Measurements from ENCODE around the gene TMEM14B. TPM values are rescaled to one million over a fixed set of nuclear protein-coding genes. Genes with fewer than 3 reads are reported as not detected.

TMEM14B gene
- total and polyA plus RNA-seq, 9 of the 15 experiments (the other 6 are each of a cell fraction or from before 2014, with no cell fraction given), result 174 to 862 (median 263) TPM

DNA sequence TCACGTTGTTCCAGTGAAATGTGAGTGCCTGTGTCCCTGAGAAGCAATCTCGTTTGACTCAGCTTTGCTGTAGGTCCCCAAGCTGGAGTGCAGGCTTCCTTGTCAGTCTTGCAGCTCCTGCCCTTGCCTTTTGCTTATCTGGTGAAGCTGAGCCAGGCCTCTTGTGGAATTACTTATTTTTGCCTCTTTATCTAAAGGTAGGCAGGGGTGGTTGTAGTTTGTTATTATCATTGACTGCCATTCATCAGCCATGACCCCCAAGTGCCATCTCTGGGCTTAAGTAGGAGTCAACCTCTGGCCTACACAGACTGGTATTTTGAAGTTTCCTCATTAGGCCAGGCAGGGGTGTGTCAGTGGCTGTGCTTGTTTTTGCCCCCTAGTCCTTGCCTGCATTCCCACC is 2.1 kb downstream of the TMEM14B start:
- H3K4me3 ChIP-seq, result peak overlapping the region; percentile 57; the same call in 1 of the 2 replicates
- intact Hi-C loops (cut with micrococcal nuclease) (loop anchor here (5.0 kb wide), 1 partner anchor 37 kb away; no protein-coding TSS in a partner anchor), in situ Hi-C loops (cut with MboI) (no loop called here)
- CTCF ChIA-PET (ENCODE audit: low intra/inter-chr PET ratio), result no interaction called here
- BruUV-seq (replicated peaks), result no TSS peak
- peaks cover 71% of the 10 kb centered on the region for H3K79me2 ChIP-seq (ENCODE audit: control insufficient read depth, insufficient read depth, low read length)
- peak overlapping the region; percentile 38; the same call in 2 of the 3 replicates for H3K27ac ChIP-seq (ENCODE audit: extremely low read depth, low read depth, low read length)
- peak; percentile 50 for ATAC-seq
- 0% methylated on average over 2 of the region's 2 CpGs for WGBS (ENCODE audit: insufficient coverage, low coverage, missing lambda C conversion rate)
- peak overlapping the region; percentile 2 to 81; a peak in 3 of 4 replicates for H3K9ac ChIP-seq (ENCODE audit: insufficient read depth in 1 of 2, low read depth in 2 of 2, low read length in 2 of 2)
- H3K9me3 ChIP-seq (replicated peaks; ENCODE audit: control insufficient read depth, insufficient read depth, low read depth, low read length), result no peaks in the 10 kb centered on the region
- H3K36me3 ChIP-seq (ENCODE audit: control insufficient read depth, insufficient read depth, low read length), result peaks cover 52% of the 10 kb centered on the region
- H2AFZ ChIP-seq (ENCODE audit: low read depth, low read length), result no peak overlapping the region
- FAIRE-seq, result peak; percentile 97
- peak overlapping the region; percentile 84 for H3K4me2 ChIP-seq (ENCODE audit: insufficient read depth, low read length)
- peaks cover 25% of the 10 kb centered on the region for H4K20me1 ChIP-seq (replicated peaks; ENCODE audit: control insufficient read depth, insufficient read depth, low read length)
- H3K9me1 ChIP-seq (ENCODE audit: control insufficient read depth, insufficient read depth, low read length), result no peaks in the 10 kb centered on the region
- POLR2A ChIA-PET, result interaction anchor here (0.6 to 2.7 kb wide), 6 partner anchors 9 to 636 kb away, joined by 3 to 10 read pairs (median 4); no protein-coding TSS in a partner anchor
- H3K4me1 ChIP-seq (replicated peaks in 1 of 2; ENCODE audit: control insufficient read depth in 2 of 2, insufficient read depth in 2 of 2, low read length in 2 of 2), result peaks cover 28 to 51% of the 10 kb centered on the region in 2 experiments
- no peaks in the 10 kb centered on the region for H3K27me3 ChIP-seq (ENCODE audit: control insufficient read depth in 2 of 2, insufficient read depth in 2 of 2, low read length in 2 of 2)
- peak in 3 of 4 experiments; percentile 22 to 93 (median 83) for DNase-seq (ENCODE audit: extremely low read depth in 1 of 4, low spot score in 3 of 4)
- TF ChIP-seq ZBTB43 (CRISPR knock-in tag; IDR thresholded peaks at IDR 0.05), result no peak
- peak; percentile 50 for TF ChIP-seq TAF1 (IDR thresholded peaks at IDR 0.05; ENCODE audit: control insufficient read depth, extremely low read depth, insufficient read depth, low read length, severe bottlenecking)
- no peak for TF ChIP-seq ZNF785 (CRISPR knock-in tag; IDR thresholded peaks at IDR 0.05)
- TF ChIP-seq, protein P1, sequence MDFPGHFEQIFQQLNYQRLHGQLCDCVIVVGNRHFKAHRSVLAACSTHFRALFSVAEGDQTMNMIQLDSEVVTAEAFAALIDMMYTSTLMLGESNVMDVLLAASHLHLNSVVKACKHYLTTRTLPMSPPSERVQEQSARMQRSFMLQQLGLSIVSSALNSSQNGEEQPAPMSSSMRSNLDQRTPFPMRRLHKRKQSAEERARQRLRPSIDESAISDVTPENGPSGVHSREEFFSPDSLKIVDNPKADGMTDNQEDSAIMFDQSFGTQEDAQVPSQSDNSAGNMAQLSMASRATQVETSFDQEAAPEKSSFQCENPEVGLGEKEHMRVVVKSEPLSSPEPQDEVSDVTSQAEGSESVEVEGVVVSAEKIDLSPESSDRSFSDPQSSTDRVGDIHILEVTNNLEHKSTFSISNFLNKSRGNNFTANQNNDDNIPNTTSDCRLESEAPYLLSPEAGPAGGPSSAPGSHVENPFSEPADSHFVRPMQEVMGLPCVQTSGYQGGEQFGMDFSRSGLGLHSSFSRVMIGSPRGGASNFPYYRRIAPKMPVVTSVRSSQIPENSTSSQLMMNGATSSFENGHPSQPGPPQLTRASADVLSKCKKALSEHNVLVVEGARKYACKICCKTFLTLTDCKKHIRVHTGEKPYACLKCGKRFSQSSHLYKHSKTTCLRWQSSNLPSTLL (IDR thresholded peaks at IDR 0.05), result no peak
- no peak for TF ChIP-seq TGIF2 (CRISPR knock-in tag; IDR thresholded peaks at IDR 0.05)
- no peak for TF ChIP-seq MTA1 (IDR thresholded peaks at IDR 0.05; ENCODE audit: borderline replicate concordance)
- no peak; the same call in 1 of the 2 replicates for TF ChIP-seq NR2C1 (IDR thresholded peaks at IDR 0.05)
- peak; percentile 43; the same call in 1 of the 2 replicates for TF ChIP-seq NR2C1 (tag; IDR thresholded peaks at IDR 0.05)
- peak; percentile 66; the same call in 1 of the 2 replicates for TF ChIP-seq RUNX1 (IDR thresholded peaks at IDR 0.05; ENCODE audit: low read depth)
- TF ChIP-seq ARID1B (IDR thresholded peaks at IDR 0.05), result peak; percentile 90
- TF ChIP-seq, protein P2, sequence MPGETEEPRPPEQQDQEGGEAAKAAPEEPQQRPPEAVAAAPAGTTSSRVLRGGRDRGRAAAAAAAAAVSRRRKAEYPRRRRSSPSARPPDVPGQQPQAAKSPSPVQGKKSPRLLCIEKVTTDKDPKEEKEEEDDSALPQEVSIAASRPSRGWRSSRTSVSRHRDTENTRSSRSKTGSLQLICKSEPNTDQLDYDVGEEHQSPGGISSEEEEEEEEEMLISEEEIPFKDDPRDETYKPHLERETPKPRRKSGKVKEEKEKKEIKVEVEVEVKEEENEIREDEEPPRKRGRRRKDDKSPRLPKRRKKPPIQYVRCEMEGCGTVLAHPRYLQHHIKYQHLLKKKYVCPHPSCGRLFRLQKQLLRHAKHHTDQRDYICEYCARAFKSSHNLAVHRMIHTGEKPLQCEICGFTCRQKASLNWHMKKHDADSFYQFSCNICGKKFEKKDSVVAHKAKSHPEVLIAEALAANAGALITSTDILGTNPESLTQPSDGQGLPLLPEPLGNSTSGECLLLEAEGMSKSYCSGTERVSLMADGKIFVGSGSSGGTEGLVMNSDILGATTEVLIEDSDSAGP (CRISPR knock-in tag; IDR thresholded peaks at IDR 0.05), result no peak
- TF ChIP-seq POU5F1 (IDR thresholded peaks at IDR 0.05; ENCODE audit: borderline replicate concordance, low read depth, low read length, partially characterized antibody), result no peak
- no peak for TF ChIP-seq IFI16 (CRISPR knock-in tag; IDR thresholded peaks at IDR 0.05)
- TF ChIP-seq YY1 (IDR thresholded peaks at IDR 0.05; ENCODE audit: borderline replicate concordance in 1 of 3, control insufficient read depth in 1 of 3, extremely low read depth in 1 of 3, insufficient read depth in 3 of 3, insufficient read length in 1 of 3, insufficient replicate concordance in 2 of 3, low read depth in 1 of 3, low read length in 2 of 3), result peak in 1 of 3 experiments; percentile 27
- no peak for TF ChIP-seq ZNF668 (CRISPR knock-in tag; IDR thresholded peaks at IDR 0.05)
- no peak for TF ChIP-seq HDGF (IDR thresholded peaks at IDR 0.05)
- no peak for TF ChIP-seq MLX (CRISPR knock-in tag; conservative IDR thresholded peaks at IDR 0.05)
